ENCODE results near the gene RDX. TPM values are rescaled to one million over a fixed set of nuclear protein-coding genes. Genes with fewer than 3 reads are reported as not detected.
A peak's percentile ranks its signal among the peaks of the same experiment; 100 is the strongest.

Gene RDX
- total and polyA plus RNA-seq, 9 of the 15 experiments (the other 6 are each of a cell fraction or from before 2014, with no cell fraction given) = 35.6 to 62.1 (median 54.3) TPM

DNA sequence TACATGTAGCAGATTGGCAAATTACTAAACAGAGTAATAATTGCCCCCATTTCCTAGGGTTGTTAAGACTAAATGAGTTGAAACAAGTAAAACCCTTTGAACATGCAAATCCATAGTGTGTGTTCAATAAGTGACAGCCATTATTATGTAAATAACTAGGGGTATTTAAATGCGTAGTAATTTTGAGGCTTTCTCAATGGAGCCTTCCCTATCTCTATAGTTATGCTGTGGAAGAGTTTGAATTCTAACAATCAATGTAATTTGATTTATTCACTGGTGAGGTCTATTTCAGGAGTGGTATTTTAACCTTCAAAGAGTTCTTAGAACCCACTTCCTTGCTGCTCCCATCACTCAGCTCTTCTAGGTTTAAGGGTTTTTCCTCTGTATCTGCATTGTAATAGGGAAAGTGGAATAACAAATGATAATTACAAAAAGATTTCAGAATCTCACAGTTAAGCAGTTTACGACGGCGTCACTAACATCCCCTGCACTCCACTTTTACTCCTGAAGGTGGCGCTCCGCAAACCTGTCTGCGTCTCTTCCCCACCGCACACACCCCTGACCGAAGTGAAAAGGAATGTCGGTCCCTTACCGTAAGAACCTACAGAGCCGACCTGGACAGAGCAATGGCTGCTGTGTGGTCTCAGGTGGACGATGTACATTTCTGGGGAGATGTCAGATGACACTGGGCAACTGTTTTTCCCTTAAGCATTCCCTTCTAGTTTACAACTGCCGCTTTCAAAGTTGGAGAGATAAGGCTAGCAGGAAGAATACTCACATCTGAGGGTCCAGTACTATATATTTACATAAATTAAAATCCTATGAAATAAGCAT is 122.4 kb downstream of the RDX start (continued):
- no peak for TF ChIP-seq HDAC1 (IDR thresholded peaks at IDR 0.05)
- TF ChIP-seq, protein P1, sequence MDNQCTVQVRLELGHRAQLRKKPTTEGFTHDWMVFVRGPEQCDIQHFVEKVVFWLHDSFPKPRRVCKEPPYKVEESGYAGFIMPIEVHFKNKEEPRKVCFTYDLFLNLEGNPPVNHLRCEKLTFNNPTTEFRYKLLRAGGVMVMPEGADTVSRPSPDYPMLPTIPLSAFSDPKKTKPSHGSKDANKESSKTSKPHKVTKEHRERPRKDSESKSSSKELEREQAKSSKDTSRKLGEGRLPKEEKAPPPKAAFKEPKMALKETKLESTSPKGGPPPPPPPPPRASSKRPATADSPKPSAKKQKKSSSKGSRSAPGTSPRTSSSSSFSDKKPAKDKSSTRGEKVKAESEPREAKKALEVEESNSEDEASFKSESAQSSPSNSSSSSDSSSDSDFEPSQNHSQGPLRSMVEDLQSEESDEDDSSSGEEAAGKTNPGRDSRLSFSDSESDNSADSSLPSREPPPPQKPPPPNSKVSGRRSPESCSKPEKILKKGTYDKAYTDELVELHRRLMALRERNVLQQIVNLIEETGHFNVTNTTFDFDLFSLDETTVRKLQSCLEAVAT (IDR thresholded peaks at IDR 0.05) = no peak
- no peak for TF ChIP-seq KLF16 (IDR thresholded peaks at IDR 0.05)
- TF ChIP-seq RBM14 (IDR thresholded peaks at IDR 0.05; ENCODE audit: borderline replicate concordance, insufficient read depth, low read depth, low read length) = no peak
- TF ChIP-seq TGIF2 (CRISPR knock-in tag; IDR thresholded peaks at IDR 0.05) = no peak
- TF ChIP-seq, protein P2, sequence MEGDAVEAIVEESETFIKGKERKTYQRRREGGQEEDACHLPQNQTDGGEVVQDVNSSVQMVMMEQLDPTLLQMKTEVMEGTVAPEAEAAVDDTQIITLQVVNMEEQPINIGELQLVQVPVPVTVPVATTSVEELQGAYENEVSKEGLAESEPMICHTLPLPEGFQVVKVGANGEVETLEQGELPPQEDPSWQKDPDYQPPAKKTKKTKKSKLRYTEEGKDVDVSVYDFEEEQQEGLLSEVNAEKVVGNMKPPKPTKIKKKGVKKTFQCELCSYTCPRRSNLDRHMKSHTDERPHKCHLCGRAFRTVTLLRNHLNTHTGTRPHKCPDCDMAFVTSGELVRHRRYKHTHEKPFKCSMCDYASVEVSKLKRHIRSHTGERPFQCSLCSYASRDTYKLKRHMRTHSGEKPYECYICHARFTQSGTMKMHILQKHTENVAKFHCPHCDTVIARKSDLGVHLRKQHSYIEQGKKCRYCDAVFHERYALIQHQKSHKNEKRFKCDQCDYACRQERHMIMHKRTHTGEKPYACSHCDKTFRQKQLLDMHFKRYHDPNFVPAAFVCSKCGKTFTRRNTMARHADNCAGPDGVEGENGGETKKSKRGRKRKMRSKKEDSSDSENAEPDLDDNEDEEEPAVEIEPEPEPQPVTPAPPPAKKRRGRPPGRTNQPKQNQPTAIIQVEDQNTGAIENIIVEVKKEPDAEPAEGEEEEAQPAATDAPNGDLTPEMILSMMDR (IDR thresholded peaks at IDR 0.05 in 2 of 3, conservative IDR thresholded peaks at IDR 0.05 in 1 of 3; ENCODE audit: insufficient read depth in 2 of 3, low read depth in 1 of 3, low read length in 3 of 3) = peak; percentile 81 to 92 (median 81)
- TF ChIP-seq, protein P3, sequence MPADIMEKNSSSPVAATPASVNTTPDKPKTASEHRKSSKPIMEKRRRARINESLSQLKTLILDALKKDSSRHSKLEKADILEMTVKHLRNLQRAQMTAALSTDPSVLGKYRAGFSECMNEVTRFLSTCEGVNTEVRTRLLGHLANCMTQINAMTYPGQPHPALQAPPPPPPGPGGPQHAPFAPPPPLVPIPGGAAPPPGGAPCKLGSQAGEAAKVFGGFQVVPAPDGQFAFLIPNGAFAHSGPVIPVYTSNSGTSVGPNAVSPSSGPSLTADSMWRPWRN (IDR thresholded peaks at IDR 0.05; ENCODE audit: low read depth) = no peak
- no peak for TF ChIP-seq IFI16 (CRISPR knock-in tag; IDR thresholded peaks at IDR 0.05)
- TF ChIP-seq FOXJ2 (tag; IDR thresholded peaks at IDR 0.05) = no peak
- TF ChIP-seq RFX1 (IDR thresholded peaks at IDR 0.05) = no peak
- no peak for TF ChIP-seq MEF2A (IDR thresholded peaks at IDR 0.05; ENCODE audit: control insufficient read depth, low read depth, low read length)
- no peak for TF ChIP-seq PHTF2 (CRISPR knock-in tag; IDR thresholded peaks at IDR 0.05)
- no peak for TF ChIP-seq C11orf30 (IDR thresholded peaks at IDR 0.05; ENCODE audit: low read depth)
- TF ChIP-seq ATF1 (CRISPR knock-in tag; IDR thresholded peaks at IDR 0.05) = no peak
- TF ChIP-seq ATF1 (tag; IDR thresholded peaks at IDR 0.05) = peak; percentile 49
- no peak for TF ChIP-seq CREB1 (IDR thresholded peaks at IDR 0.05)
- TF ChIP-seq CREB1 (CRISPR knock-in tag; IDR thresholded peaks at IDR 0.05) = 0 out of 2 replicates have a peak, but pooled peaks have one; percentile 20
- peak in 1 of 2 experiments; percentile 80 for TF ChIP-seq NCOA2 (IDR thresholded peaks at IDR 0.05; ENCODE audit: partially characterized antibody in 2 of 2)
- no peak for TF ChIP-seq ZNF785 (CRISPR knock-in tag; IDR thresholded peaks at IDR 0.05)
- no peak for TF ChIP-seq NELFE (IDR thresholded peaks at IDR 0.05; ENCODE audit: insufficient read depth, insufficient read length)
- TF ChIP-seq, protein P4, sequence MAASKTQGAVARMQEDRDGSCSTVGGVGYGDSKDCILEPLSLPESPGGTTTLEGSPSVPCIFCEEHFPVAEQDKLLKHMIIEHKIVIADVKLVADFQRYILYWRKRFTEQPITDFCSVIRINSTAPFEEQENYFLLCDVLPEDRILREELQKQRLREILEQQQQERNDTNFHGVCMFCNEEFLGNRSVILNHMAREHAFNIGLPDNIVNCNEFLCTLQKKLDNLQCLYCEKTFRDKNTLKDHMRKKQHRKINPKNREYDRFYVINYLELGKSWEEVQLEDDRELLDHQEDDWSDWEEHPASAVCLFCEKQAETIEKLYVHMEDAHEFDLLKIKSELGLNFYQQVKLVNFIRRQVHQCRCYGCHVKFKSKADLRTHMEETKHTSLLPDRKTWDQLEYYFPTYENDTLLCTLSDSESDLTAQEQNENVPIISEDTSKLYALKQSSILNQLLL (CRISPR knock-in tag; IDR thresholded peaks at IDR 0.05; ENCODE audit: borderline replicate concordance) = no peak
- no peak for TF ChIP-seq CGGBP1 (CRISPR knock-in tag; IDR thresholded peaks at IDR 0.05)

All from K562 (cell line).